Calu3 (cell line): ENCODE measurements around the gene ZNF593OS. TPM values are rescaled to one million over a fixed set of nuclear protein-coding genes. Genes with fewer than 3 reads are reported as not detected.

ENCODE experiments used
- BruUV-seq: library from RNA; stranded (reverse); fragments of 400-500 nt; replicated peaks from 2 replicates; lab custom pipeline; 2021; lab: Mats Ljungman, UMichigan
- CTCF ChIA-PET: fragments of 300-600 bp; sonication (Branson Sonifier 250); formaldehyde crosslinking; loops from one replicate; lab custom pipeline; 2022; ENCODE audit warnings: antibody characterized with exemption; lab: Charles Lee
- DNase-seq: peaks from one replicate; pipeline ENCODE4 v3.0.0; 2022
- H3K27ac Mint-ChIP-seq: one replicate; pipeline ENCODE4 v1.8.0; 2022; ENCODE audit warnings: mixed read lengths; ENCODE audit not compliant: unreplicated experiment
- H3K27me3 Mint-ChIP-seq: one replicate; pipeline ENCODE4 v1.8.0; 2022; ENCODE audit warnings: mixed read lengths; ENCODE audit not compliant: unreplicated experiment
- H3K36me3 Mint-ChIP-seq: one replicate; pipeline ENCODE4 v1.8.0; 2022; ENCODE audit warnings: mild to moderate bottlenecking, moderate library complexity, mixed read lengths; ENCODE audit not compliant: insufficient read depth, unreplicated experiment
- H3K4me1 Mint-ChIP-seq: one replicate; pipeline ENCODE4 v1.8.0; 2022; ENCODE audit warnings: mild to moderate bottlenecking, low read depth, mixed read lengths; ENCODE audit not compliant: unreplicated experiment
- H3K4me3 Mint-ChIP-seq: one replicate; pipeline ENCODE4 v1.8.0; 2022; ENCODE audit warnings: mild to moderate bottlenecking, low read depth, moderate library complexity, mixed read lengths; ENCODE audit not compliant: unreplicated experiment
- H3K9me3 Mint-ChIP-seq: one replicate; pipeline ENCODE4 v1.8.0; 2022; ENCODE audit warnings: low read depth, mixed read lengths; ENCODE audit not compliant: unreplicated experiment
- CTCF ChIP-seq: fragments of 200-600 bp; IDR thresholded peaks from one replicate; pipeline ENCODE4 v1.8.0; 2022; ENCODE audit warnings: antibody characterized with exemption; ENCODE audit not compliant: unreplicated experiment
- intact Hi-C: fragments of 100-400 bp; cut with micrococcal nuclease; formaldehyde crosslinking; loops from one replicate; pipeline ENCODE4 v1.10.0; 2022; ENCODE audit not compliant: unreplicated experiment
- total RNA-seq: library from RNA; stranded (reverse); gene quantifications from 2 replicates; pipeline ENCODE4 v1.2.3, GENCODE V29; 2022

Gene ZNF593OS
- total RNA-seq, 1 experiment from 2014 or later, result not detected

- intact Hi-C loops, result no loop called here
- no peaks in the 10 kb centered on the region for H3K9me3 Mint-ChIP-seq
- H3K36me3 Mint-ChIP-seq, result no peaks in the 10 kb centered on the region
- no peak overlapping the region for H3K4me3 Mint-ChIP-seq
- H3K27me3 Mint-ChIP-seq, result no peaks in the 10 kb centered on the region
- TF ChIP-seq CTCF, result no peak
- no peak overlapping the region for H3K27ac Mint-ChIP-seq
- BruUV-seq, result no TSS peak
- CTCF ChIA-PET, result interaction anchor here (0.7 kb wide), 1 partner anchor 309 kb away, joined by 3 read pairs; no protein-coding TSS in a partner anchor
- DNase-seq, result no peak
- H3K4me1 Mint-ChIP-seq, result peaks cover 20% of the 10 kb centered on the region
These were observed 39.4 kb downstream of the ZNF593OS start for GRCh38 chr1:26132128-26132833.

DNA sequence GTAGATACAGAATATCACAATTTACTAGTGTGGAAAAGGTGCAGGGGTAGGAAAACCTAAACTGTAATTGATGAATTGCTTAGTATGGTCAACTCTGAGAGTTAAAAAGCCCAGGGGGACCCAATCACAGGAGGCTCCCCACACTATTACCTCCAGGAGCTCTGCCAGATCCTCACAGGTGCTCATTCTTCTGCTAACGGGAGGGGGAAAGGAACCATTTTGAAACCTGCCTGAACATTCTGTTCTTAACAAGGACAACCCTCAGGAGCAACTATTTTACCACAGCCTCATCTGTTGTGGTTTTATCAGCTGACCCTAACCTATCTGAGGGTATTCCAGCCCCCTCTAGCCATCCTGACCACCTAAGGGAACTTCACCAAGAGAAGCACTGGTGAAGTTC is 40.9 kb downstream of the ZNF593OS start:
- Mint-ChIP-seq H3K4me1 (peaks cover 22% of the 10 kb centered on the region), H3K27ac (no peak overlapping the region), H3K4me3 (no peak overlapping the region), H3K36me3 (peaks cover 8% of the 10 kb centered on the region), H3K27me3 (no peaks in the 10 kb centered on the region), H3K9me3 (no peaks in the 10 kb centered on the region)
- CTCF ChIA-PET, result no interaction called here
- no peak for TF ChIP-seq CTCF
- BruUV-seq, result no TSS peak
- no peak for DNase-seq
- intact Hi-C loops, result no loop called here

DNA sequence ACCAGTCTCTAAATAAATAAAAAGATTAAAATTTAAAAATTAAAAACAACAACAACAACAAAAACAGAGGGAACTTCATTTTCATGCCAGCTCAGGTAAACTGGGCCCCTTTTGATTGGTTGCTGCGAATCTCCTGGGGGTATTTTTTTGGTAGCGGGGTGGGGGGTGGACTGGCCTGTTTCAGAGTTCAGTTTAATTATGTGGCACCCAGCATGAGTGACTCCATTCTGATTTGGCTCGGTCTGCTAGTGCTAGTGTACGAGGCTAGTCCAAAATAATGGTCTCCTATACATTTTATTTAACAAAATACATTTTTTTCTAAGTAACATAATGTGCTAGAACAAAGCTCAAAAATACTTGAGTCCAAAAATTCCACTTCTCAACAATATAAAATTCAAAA is 41.9 kb downstream of the ZNF593OS start:
- DNase-seq, result no peak
- Mint-ChIP-seq H3K4me1 (peaks cover 22% of the 10 kb centered on the region), H3K27ac (no peak overlapping the region), H3K36me3 (peaks cover 8% of the 10 kb centered on the region), H3K4me3 (no peak overlapping the region), H3K27me3 (no peaks in the 10 kb centered on the region), H3K9me3 (no peaks in the 10 kb centered on the region)
- no peak for TF ChIP-seq CTCF
- BruUV-seq, result no TSS peak
- CTCF ChIA-PET, result interaction anchor here (0.6 kb wide), 1 partner anchor 40 kb away, joined by 4 read pairs; the partner anchor contains the start of gene ZNF593
- intact Hi-C loops, result no loop called here

DNA sequence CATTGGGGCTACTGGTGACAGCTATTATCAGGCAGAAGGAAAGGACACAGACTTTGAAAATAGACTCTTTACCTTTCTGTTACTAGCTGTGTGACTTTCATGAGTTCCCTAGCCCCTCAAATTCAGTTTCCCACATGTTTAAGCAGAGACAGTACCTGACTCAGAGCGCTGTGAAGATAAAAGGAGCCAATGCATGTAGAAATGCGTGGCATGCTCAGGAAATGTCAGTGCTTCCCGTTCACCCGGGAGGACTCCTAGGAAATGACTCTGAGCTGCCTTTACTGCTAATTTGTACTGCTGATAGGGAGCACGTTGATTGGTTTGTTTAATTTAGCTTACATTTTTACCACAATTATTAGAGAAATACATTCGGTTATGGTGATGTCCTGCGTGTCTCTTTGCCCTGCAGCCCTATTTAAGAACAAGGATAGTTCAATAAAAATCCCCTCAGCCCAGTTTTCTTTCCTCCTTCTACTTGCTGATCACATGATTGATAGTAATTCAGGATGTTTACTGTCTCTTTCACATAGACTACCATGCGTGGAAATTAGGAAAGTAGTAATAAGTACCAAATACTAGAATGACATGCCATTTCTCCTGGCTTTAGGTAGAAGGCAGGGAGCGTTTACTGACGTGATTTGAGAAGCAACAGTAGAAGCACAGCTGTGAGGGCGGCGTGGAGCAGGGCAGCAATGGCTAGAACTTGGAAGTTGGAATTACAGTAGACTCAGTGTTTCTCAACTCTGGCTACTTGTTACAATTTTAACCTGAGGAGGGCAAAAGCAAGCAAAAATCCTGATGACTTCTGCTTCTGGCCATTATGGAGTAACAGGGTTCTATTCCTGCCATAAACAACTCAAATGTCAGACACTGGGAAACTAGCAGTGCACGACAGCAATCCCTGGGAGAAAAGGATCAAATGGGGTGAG is 44.1 kb downstream of the ZNF593OS start:
- no peaks in the 10 kb centered on the region for H3K27me3 Mint-ChIP-seq
- peaks cover 30% of the 10 kb centered on the region for H3K4me1 Mint-ChIP-seq
- DNase-seq, result no peak
- TF ChIP-seq CTCF, result no peak
- intact Hi-C loops, result loop anchor here (2.0 kb wide), 1 partner anchor 17 kb away; the partner anchor contains the start of gene PDIK1L
- no TSS peak for BruUV-seq
- H3K4me3 Mint-ChIP-seq, result peak overlapping the region; percentile 50
- CTCF ChIA-PET, result interaction anchor here (1.5 to 3.2 kb wide), 4 partner anchors 12 to 107 kb away, joined by 4 to 16 read pairs (median 6); partner anchors contain the start of gene CEP85
- H3K27ac Mint-ChIP-seq, result peak overlapping the region; percentile 96
- peaks cover 14% of the 10 kb centered on the region for H3K36me3 Mint-ChIP-seq
- H3K9me3 Mint-ChIP-seq, result no peaks in the 10 kb centered on the region
